Astrocyte (in vitro differentiated cells and primary cell): ENCODE results near the gene TAPBPL. TPM values are rescaled to one million over a fixed set of nuclear protein-coding genes. Genes with fewer than 3 reads are reported as not detected.
"Not testable (repeated sequence)": the region's sequence is repeated elsewhere in the genome, so short reads cannot be mapped to it uniquely, and the experiment has no call there.

Experiments
- DNase-seq: peaks from one replicate; pipeline ENCODE4 v3.0.0-alpha.2; 2010; ENCODE audit warnings: low read depth
- FAIRE-seq: peaks from 2 replicates; lab custom pipeline; 2011; peaks lifted over from hg19 to GRCh38; lab: Jason Lieb, UNC
- H2AFZ ChIP-seq: 2 replicates; pipeline ENCODE4 v1.6.0; 2012; ENCODE audit warnings: low read depth, low read length, inconsistent platforms
- H3K27ac ChIP-seq: 2 replicates; pipeline ENCODE4 v1.5.1; 2011; ENCODE audit warnings: low read depth, low read length, inconsistent platforms
- H3K27me3 ChIP-seq: 2 replicates; pipeline ENCODE4 v1.6.0; 2011; ENCODE audit warnings: low read length, inconsistent platforms; ENCODE audit not compliant: insufficient read depth
- H3K36me3 ChIP-seq: 2 replicates; pipeline ENCODE4 v1.5.1; 2011; ENCODE audit warnings: low read length, inconsistent platforms; ENCODE audit not compliant: insufficient read depth
- H3K4me1 ChIP-seq: 2 replicates; pipeline ENCODE4 v1.5.1; 2011; ENCODE audit warnings: low read length, inconsistent platforms; ENCODE audit not compliant: insufficient read depth
- H3K4me2 ChIP-seq: 2 replicates; pipeline ENCODE4 v1.6.0; 2012; ENCODE audit warnings: low read length, inconsistent platforms
- H3K4me3 ChIP-seq: 2 replicates; pipeline ENCODE4 v1.5.1; 2011; ENCODE audit warnings: low read depth, mild to moderate bottlenecking, low read length, inconsistent platforms; ENCODE audit not compliant: insufficient read depth
- H3K79me2 ChIP-seq: 2 replicates; pipeline ENCODE4 v1.6.0; 2012; ENCODE audit warnings: mild to moderate bottlenecking, low read length, inconsistent platforms; ENCODE audit not compliant: insufficient read depth
- H3K9ac ChIP-seq: 2 replicates; pipeline ENCODE4 v1.6.0; 2012; ENCODE audit warnings: mild to moderate bottlenecking, low read length, inconsistent platforms
- H3K9me3 ChIP-seq: 2 replicates; pipeline ENCODE4 v1.5.1; 2012; ENCODE audit warnings: low read depth, mild to moderate bottlenecking, low read length, inconsistent platforms; ENCODE audit not compliant: insufficient read depth
- H4K20me1 ChIP-seq: 2 replicates; pipeline ENCODE4 v1.6.0; 2012; ENCODE audit warnings: low read length, inconsistent platforms; ENCODE audit not compliant: insufficient read depth
- H3K27ac Mint-ChIP-seq: one replicate; pipeline ENCODE4 v1.8.0; 2021; ENCODE audit warnings: mild to moderate bottlenecking, mixed read lengths; ENCODE audit not compliant: unreplicated experiment
- H3K27me3 Mint-ChIP-seq: one replicate; pipeline ENCODE4 v1.8.0; 2021; ENCODE audit warnings: low read depth, mixed read lengths; ENCODE audit not compliant: unreplicated experiment
- H3K36me3 Mint-ChIP-seq: one replicate; pipeline ENCODE4 v1.8.0; 2021; ENCODE audit warnings: low read depth, mixed read lengths; ENCODE audit not compliant: unreplicated experiment
- H3K4me1 Mint-ChIP-seq: one replicate; pipeline ENCODE4 v1.8.0; 2021; ENCODE audit warnings: low read depth, mixed read lengths; ENCODE audit not compliant: unreplicated experiment
- H3K4me3 Mint-ChIP-seq: one replicate; pipeline ENCODE4 v1.8.0; 2021; ENCODE audit warnings: mild to moderate bottlenecking, moderate library complexity, mixed read lengths; ENCODE audit not compliant: unreplicated experiment
- H3K9me3 Mint-ChIP-seq: one replicate; pipeline ENCODE4 v1.8.0; 2021; ENCODE audit warnings: mild to moderate bottlenecking, mixed read lengths; ENCODE audit not compliant: unreplicated experiment
- EZH2 ChIP-seq: IDR thresholded peaks from 2 replicates; pipeline ENCODE4 v1.6.1; 2012; ENCODE audit warnings: mild to moderate bottlenecking, low read length, inconsistent platforms; ENCODE audit not compliant: insufficient read depth
- total RNA-seq: library from RNA; stranded (reverse); gene quantifications from 2 replicates; pipeline ENCODE4 v1.2.1, GENCODE V29; 2021
- TF ChIP-seq, protein P1 (sequence below): IDR thresholded peaks from 2 replicates; pipeline ENCODE4 v1.5.1; 2011; ENCODE audit warnings: low read depth, mild to moderate bottlenecking, inconsistent platforms, low read length, moderate library complexity; ENCODE audit not compliant: insufficient read depth

The TAPBPL gene
- total RNA-seq, 1 donor from 2014 or later, result 1.6 TPM

DNA sequence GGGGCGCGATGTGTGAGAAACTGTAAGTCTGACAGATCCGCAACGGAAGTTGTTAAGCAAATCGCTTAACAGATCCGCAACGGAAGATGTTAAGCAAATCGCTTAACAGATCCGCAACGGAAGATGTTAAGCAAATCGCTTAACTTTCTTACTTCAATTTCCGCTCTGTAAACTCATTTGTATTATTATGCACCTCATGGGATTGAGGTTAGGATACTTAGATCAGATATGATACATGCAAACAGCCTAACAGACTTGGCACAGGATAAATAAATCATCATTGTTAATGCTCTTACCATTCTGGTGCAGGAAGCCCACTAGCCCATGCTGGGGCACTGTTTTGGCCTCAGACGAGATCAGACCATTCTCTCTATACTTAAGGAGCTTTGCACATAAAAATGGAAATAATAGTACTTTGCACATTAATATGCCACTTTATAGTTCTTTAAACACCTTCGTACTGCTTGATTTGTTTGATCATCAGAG, 42.5 kb downstream of the TAPBPL start:
- FAIRE-seq (no peak), DNase-seq (no peak)
- Histone ChIP-seq H3K9me3 (no peaks in the 10 kb centered on the region), H3K27ac (peak overlapping the region; percentile 77), H4K20me1 (no peaks in the 10 kb centered on the region), H3K4me2 (peak overlapping the region; percentile 97), H3K9ac (peak overlapping the region; percentile 97), H3K79me2 (peaks cover 58% of the 10 kb centered on the region), H3K36me3 (peaks cover 17% of the 10 kb centered on the region), H2AFZ (peak overlapping the region; percentile 80), H3K4me1 (peaks cover 21% of the 10 kb centered on the region), H3K4me3 (peak overlapping the region; percentile 95), H3K27me3 (no peaks in the 10 kb centered on the region)
- Mint-ChIP-seq H3K27ac (peak overlapping the region; percentile 82), H3K4me1 (peaks cover 14% of the 10 kb centered on the region), H3K4me3 (peak overlapping the region; percentile 85), H3K9me3 (no peaks in the 10 kb centered on the region), H3K27me3 (no peaks in the 10 kb centered on the region), H3K36me3 (no peaks in the 10 kb centered on the region)
- TF ChIP-seq, protein P1, sequence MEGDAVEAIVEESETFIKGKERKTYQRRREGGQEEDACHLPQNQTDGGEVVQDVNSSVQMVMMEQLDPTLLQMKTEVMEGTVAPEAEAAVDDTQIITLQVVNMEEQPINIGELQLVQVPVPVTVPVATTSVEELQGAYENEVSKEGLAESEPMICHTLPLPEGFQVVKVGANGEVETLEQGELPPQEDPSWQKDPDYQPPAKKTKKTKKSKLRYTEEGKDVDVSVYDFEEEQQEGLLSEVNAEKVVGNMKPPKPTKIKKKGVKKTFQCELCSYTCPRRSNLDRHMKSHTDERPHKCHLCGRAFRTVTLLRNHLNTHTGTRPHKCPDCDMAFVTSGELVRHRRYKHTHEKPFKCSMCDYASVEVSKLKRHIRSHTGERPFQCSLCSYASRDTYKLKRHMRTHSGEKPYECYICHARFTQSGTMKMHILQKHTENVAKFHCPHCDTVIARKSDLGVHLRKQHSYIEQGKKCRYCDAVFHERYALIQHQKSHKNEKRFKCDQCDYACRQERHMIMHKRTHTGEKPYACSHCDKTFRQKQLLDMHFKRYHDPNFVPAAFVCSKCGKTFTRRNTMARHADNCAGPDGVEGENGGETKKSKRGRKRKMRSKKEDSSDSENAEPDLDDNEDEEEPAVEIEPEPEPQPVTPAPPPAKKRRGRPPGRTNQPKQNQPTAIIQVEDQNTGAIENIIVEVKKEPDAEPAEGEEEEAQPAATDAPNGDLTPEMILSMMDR, result peak; percentile 12
- no peak for TF ChIP-seq EZH2

- TF ChIP-seq, protein P1, result no peak
- no peak for TF ChIP-seq EZH2
- peaks cover 21% of the 10 kb centered on the region for H3K4me1 ChIP-seq
- H3K79me2 ChIP-seq, result peaks cover 62% of the 10 kb centered on the region
- H3K9me3 ChIP-seq, result no peaks in the 10 kb centered on the region
- no peak overlapping the region for H3K27ac ChIP-seq
- H3K36me3 Mint-ChIP-seq, result no peaks in the 10 kb centered on the region
- H3K4me3 ChIP-seq, result peak overlapping the region; percentile 95
- H3K9me3 Mint-ChIP-seq, result no peaks in the 10 kb centered on the region
- peaks cover 18% of the 10 kb centered on the region for H3K36me3 ChIP-seq
- peak overlapping the region; percentile 85 for H3K4me3 Mint-ChIP-seq
- FAIRE-seq, result no peak
- peak overlapping the region; percentile 97 for H3K4me2 ChIP-seq
- peaks cover 14% of the 10 kb centered on the region for H3K4me1 Mint-ChIP-seq
- H3K27me3 ChIP-seq, result no peaks in the 10 kb centered on the region
- H4K20me1 ChIP-seq, result no peaks in the 10 kb centered on the region
- peak overlapping the region; percentile 97 for H3K9ac ChIP-seq
- H3K27ac Mint-ChIP-seq, result no peak overlapping the region
- no peak overlapping the region for H2AFZ ChIP-seq
- no peak for DNase-seq
- H3K27me3 Mint-ChIP-seq, result no peaks in the 10 kb centered on the region
These were observed 43.1 kb downstream of the TAPBPL start for GRCh38 chr12:6494968-6495367.

DNA sequence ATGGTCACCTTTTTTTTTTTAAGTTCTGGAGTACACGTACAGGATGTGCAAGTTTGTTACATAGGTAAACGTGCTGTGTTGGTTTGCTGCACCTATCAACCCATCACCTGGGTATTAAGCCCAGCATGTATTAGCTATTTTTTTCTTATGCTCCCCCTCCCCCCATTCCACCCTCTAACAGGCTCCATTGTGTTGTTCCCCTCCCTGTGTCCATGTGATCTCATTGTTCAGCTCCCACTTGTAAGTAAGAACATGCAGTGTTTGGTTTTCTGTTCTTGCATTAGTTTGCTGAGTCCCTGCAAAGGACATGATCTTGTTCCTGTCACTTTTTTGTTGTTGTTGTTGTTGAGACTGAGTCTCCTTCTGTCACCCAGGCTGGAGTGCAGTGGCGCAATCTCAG, 45.4 kb downstream of the TAPBPL start:
- H3K36me3 ChIP-seq, result peaks cover 16% of the 10 kb centered on the region
- not testable (repeated sequence) for H3K4me3 Mint-ChIP-seq, H3K27ac ChIP-seq, FAIRE-seq, H3K4me3 ChIP-seq, H3K27me3 ChIP-seq, H3K27me3 Mint-ChIP-seq, H3K9me3 ChIP-seq, H3K9me3 Mint-ChIP-seq, H3K4me2 ChIP-seq, H4K20me1 ChIP-seq, H3K27ac Mint-ChIP-seq, H2AFZ ChIP-seq, H3K9ac ChIP-seq, DNase-seq, H3K36me3 Mint-ChIP-seq, H3K4me1 Mint-ChIP-seq
- H3K79me2 ChIP-seq, result peaks cover 74% of the 10 kb centered on the region
- H3K4me1 ChIP-seq, result peaks cover 17% of the 10 kb centered on the region
